H54 (cell line): ENCODE data around the gene ZNF574.
"Not testable (repeated sequence)": the region's sequence is repeated elsewhere in the genome, so short reads cannot be mapped to it uniquely, and the experiment has no call there.

ENCODE experiments used
- DNase-seq: peaks from one replicate; pipeline ENCODE4 v3.0.0; 2011; ENCODE audit warnings: low spot score, mixed read lengths; ENCODE audit not compliant: insufficient read length
- FAIRE-seq: peaks from 3 replicates; lab custom pipeline; 2011; peaks lifted over from hg19 to GRCh38; lab: Jason Lieb, UNC
- POLR2A ChIP-seq: IDR thresholded peaks from 2 replicates; pipeline ENCODE4 v1.6.1; 2011; ENCODE audit warnings: low read depth, mild to moderate bottlenecking, low read length

The ZNF574 gene

DNA sequence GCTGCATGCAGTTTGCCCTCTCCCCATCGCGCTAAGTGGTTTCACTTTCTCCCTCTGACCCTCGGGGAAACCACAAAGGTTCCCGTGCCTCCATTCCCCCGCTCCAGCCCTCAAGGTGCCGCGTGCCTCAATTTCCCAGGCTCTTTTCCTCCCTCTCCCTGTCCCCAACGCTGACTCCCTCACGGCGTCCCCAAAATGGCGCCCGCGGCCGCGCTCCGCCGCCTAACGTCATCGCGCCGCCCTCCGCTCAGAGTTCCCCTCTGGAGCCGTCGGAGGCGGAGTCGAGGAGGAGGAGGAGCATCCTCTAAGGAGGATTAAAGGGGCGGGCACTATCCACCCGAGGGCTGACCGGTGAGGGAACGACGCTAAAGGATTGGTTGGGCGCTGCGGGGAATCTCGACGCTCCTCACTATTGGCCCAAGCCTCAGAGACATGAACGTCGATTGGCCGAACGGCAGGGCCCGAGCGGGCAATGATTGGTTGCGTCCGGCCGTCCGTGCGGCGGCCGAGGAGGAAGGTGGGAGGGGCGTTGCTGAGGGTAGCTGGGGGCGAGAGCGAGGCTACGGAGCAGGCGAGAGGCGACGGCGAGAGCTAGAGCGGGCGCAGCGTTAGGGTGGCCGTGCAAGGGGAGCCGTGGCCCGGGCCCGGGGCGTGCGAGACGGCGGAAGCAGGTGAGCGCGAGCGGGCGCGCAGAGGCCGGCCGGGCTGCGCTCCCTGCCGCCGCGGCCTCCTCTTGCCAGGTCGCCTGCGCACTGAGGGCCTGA is at the start of gene ZNF574:
TSS of gene ZNF574 (plus strand) at position 551 of the 764 bp plus-strand sequence. CDS start 2,441 bp downstream, outside the sequence.
- DNase-seq (peak; percentile 100), FAIRE-seq (peak; percentile 85)
- TF ChIP-seq POLR2A = peak; percentile 96

DNA sequence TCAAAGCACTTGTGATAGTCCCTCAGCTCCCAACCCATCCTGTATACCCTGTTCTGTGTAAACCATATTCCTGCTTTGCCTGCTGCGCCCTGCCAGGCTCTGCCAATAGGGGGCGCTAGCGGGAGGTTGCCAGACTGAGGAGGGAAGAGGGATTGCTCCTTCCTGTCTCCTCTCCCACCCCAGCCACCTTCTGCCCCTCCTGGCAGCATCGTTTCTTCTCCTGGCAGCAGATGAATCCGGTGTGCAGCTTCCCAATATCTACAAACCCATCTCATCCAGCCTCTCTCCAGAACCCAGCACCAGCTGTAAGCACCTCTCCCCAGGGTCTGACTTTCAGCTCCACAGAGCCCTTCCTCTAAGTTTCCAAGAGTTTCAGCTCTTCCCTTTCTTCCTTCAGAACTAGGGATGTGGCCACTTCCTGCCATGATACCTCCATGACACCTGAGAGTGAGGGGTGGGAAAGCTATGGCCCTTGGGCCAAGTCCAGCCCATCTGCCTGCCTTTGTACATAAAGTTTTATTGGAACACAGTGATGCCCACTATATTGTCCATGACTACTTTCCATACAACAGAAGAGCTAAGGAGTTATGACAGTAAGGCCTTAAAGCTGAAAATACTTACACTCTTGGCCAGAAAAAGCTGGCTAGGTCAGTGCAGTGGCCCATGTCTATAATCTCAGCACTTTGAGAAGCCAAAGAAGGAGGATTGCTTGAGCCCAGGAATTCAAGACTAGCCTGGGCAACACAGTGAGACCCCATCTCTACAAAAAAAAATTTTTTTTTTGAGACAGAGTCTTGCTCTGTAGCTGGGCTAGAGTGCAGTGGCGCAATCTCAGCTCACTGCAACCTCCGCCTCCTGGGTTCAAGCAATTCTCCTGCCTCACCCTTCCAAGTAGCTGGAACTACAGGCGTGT is 47.4 kb upstream of the ZNF574 start:
- TF ChIP-seq POLR2A = no peak
- DNase-seq = peak; percentile 58
- FAIRE-seq = no peak

DNA sequence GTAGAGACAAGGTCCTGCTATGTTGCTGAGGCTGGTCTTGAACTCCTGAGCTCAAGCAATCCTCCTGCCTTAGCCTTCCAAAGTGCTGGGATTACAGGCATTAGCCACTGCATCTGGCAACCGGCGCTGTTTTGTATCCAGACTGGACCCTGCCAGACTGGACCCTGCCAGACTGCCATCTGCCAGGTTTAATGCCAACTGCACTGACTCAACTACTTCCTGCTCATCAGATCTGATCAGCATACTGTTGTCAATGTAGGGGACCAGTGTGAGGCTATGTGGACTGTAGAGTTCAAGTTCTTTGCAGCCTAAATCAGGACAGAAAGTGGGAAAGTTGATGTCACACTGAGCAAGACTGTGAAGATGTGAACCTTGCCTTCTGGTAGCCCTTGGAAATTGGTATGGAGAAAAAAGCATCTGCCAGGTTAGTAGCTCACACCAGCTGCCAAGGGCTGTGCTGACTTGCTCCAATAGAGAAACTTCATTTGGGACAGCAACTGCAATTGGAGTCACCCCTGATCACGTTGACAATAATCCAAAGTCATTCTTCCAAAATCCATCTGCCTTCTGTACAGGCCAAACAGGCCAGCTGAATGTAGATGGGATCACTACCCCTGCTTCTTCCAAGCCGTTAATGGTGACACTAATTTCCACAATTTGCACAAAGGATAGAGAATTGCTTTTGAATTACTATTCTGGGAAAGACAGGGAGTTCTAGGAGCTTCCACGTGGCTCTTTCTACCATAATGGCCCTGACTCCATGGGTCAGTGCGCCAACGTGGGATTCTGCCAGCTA is 45.1 kb upstream of the ZNF574 start:
- DNase-seq = no peak

GRCh38 chr19:42032431-42032830 is 43.5 kb upstream of the ZNF574 start:
- TF ChIP-seq POLR2A = no peak
- FAIRE-seq = no peak
- DNase-seq = no peak

More for the DNA sequence above, 45.1 kb upstream of the ZNF574 start:
- no peak for FAIRE-seq
- TF ChIP-seq POLR2A = no peak

- DNase-seq = no peak
- FAIRE-seq = no peak
- TF ChIP-seq POLR2A = no peak
These were observed 42.6 kb upstream of the ZNF574 start for GRCh38 chr19:42033413-42033812.

DNA sequence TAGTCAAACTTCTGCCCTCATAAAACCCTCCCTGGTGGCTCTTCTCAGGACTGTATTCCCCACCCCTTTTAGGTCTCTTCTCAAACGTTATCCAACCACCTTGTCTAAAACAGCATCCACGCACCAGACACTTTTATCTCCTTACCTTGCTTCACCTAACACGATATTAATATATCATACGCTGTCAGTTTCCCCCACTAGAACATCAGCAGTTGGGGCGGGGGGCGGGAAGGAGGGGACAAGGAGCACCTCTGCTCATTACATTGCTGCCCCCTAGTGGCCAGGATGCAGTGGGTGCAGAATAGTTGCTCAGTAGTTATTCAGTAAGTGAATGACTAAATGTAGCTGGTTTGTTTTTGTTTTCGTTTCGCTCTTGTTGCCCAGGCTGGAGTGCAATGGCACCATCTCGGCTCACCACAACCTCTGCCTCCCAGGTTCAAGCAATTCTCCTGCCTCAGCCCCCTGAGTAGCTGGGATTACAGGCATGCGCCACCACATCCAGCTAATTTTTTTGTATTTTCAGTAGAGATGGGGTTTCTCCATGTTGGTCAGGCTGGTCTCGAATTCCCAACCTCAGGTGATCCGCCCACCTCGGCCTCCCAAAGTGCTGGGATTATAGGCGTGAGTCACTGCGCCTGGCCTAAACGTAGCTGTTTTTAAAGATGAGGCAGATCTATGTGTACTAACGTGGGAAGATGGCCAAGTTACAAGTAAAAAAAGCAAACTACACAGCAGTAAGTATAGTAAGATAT is 41.1 kb upstream of the ZNF574 start:
- DNase-seq (peak; percentile 91), FAIRE-seq (peak; percentile 64)

DNA sequence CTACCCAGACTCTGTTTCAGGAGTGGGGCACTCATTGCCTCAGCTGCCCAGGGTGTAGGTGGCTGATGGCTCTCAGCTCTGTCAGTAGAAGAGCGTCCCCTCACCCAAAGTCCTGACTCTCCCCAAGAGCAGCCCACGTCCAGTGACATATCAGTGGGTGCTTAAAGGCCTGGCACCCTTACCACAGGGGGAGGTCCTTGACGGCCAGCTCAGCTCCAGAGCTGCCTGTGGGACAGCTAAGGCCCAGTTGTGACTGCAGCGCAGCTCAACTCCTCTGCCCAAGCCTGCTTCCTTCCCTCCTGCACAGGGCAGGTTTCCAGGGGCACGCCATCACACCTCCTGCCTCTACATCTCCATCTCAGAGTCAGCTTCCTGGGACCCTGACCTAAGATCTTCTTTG is 38.3 kb upstream of the ZNF574 start:
- FAIRE-seq (no peak), DNase-seq (no peak)
- no peak for TF ChIP-seq POLR2A

GRCh38 chr19:42038666-42039065 is 37.3 kb upstream of the ZNF574 start:
- TF ChIP-seq POLR2A = no peak
- FAIRE-seq = no peak
- DNase-seq = no peak

GRCh38 chr19:42040031-42040430 is 35.9 kb upstream of the ZNF574 start:
- FAIRE-seq = no peak
- DNase-seq = no peak
- TF ChIP-seq POLR2A = no peak

- DNase-seq, FAIRE-seq: not testable (repeated sequence)
These were observed 35.5 kb upstream of the ZNF574 start for GRCh38 chr19:42040491-42040890.

GRCh38 chr19:42042455-42043170 is 33.4 kb upstream of the ZNF574 start:
- FAIRE-seq (no peak), DNase-seq (no peak)
- no peak for TF ChIP-seq POLR2A

- DNase-seq = no peak
- TF ChIP-seq POLR2A = no peak
- no peak for FAIRE-seq
These were observed 30.4 kb upstream of the ZNF574 start for GRCh38 chr19:42045575-42045974.

DNA sequence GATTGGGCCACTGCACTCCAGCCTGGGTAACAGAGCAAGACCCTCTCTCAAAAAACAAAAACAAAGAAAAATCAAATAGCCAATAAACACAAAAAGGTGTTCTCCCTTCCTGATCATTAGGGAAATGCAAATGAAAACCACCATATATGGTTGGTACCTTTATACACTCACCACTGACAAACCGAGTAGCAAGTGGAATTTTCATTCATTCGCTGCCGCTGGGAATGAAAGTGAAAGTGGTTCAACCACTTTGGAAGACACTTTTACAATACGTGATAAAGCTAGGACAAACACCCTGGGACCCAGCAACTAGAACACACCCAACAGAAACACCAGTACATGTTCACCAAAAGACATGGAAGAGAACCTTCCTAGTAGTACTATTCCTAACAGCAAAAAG is 27.0 kb upstream of the ZNF574 start:
- no peak for FAIRE-seq
- no peak for TF ChIP-seq POLR2A
- DNase-seq = no peak
